BLaER1 (cell line): ENCODE measurements around the gene TENM4.

Experiments
- H3K27ac ChIP-seq: shearing (Covaris generic); formaldehyde crosslinking; 2 replicates; pipeline ENCODE4 v1.8.1; 2022
- H3K27me3 ChIP-seq: shearing (Covaris generic); formaldehyde crosslinking; 2 replicates; pipeline ENCODE4 v1.8.1; 2022
- H3K36me3 ChIP-seq: shearing (Covaris generic); formaldehyde crosslinking; 2 replicates; pipeline ENCODE4 v1.8.1; 2022
- H3K4me1 ChIP-seq: shearing (Covaris generic); formaldehyde crosslinking; 2 replicates; pipeline ENCODE4 v1.8.1; 2022
- H3K4me2 ChIP-seq: shearing (Covaris generic); formaldehyde crosslinking; 2 replicates; pipeline ENCODE4 v1.8.1; 2022
- H3K4me3 ChIP-seq: shearing (Covaris generic); formaldehyde crosslinking; 2 replicates; pipeline ENCODE4 v1.8.1; 2022
- H3K9ac ChIP-seq: shearing (Covaris generic); formaldehyde crosslinking; 2 replicates; pipeline ENCODE4 v1.8.1; 2022
- H3K9me3 ChIP-seq: shearing (Covaris generic); formaldehyde crosslinking; 2 replicates; pipeline ENCODE4 v1.8.1; 2022
- H4K20me1 ChIP-seq: shearing (Covaris generic); formaldehyde crosslinking; 2 replicates; pipeline ENCODE4 v1.8.1; 2022
- Cebpa-rat ChIP-seq: shearing (Covaris generic); IDR thresholded peaks from 2 replicates; pipeline ENCODE4 v1.8.1; 2022

Gene TENM4

DNA sequence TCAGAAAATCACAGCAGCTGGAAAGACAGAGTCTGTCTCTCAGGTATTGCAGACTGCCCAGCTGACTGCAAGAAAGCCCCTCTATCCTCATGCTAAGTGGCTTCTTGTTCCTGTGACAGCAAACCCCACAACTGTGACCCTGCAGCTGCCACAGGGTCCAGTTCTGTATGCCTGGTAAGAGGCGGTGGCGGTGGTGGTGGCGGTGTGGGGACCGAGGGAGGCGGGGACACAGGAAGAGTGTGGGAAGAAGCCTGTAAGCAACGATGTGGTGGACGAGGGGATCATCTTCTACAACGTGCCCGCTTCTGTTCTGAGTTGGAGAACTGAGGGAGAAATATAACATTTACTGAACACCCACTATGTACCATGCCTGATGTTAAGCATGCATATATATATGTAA, 112.4 kb downstream of the TENM4 start:
- H3K9ac ChIP-seq = no peak overlapping the region
- H3K4me1 ChIP-seq = no peaks in the 10 kb centered on the region
- H3K27ac ChIP-seq = no peak overlapping the region
- no peak for TF ChIP-seq Cebpa-rat
- peaks cover 24% of the 10 kb centered on the region; the same call in 1 of the 2 replicates for H4K20me1 ChIP-seq
- H3K27me3 ChIP-seq = no peaks in the 10 kb centered on the region
- no peak overlapping the region for H3K4me2 ChIP-seq
- H3K36me3 ChIP-seq = peaks cover 12% of the 10 kb centered on the region; the same call in 1 of the 2 replicates
- no peak overlapping the region for H3K4me3 ChIP-seq
- no peaks in the 10 kb centered on the region for H3K9me3 ChIP-seq

- no peak for TF ChIP-seq Cebpa-rat
- Histone ChIP-seq H3K27me3 (no peaks in the 10 kb centered on the region), H3K9ac (no peak overlapping the region), H3K36me3 (peaks cover 12% of the 10 kb centered on the region; the same call in 1 of the 2 replicates), H3K4me2 (no peak overlapping the region), H3K27ac (no peak overlapping the region), H3K4me1 (peaks cover 13% of the 10 kb centered on the region), H4K20me1 (peaks cover 21% of the 10 kb centered on the region; the same call in 1 of the 2 replicates), H3K9me3 (no peaks in the 10 kb centered on the region), H3K4me3 (no peak overlapping the region)
Observed at GRCh38 chr11:79325851-79326250, 115.0 kb downstream of the TENM4 start.

- H3K4me1 ChIP-seq = peaks cover 13% of the 10 kb centered on the region
- TF ChIP-seq Cebpa-rat = no peak
- peaks cover 30% of the 10 kb centered on the region; the same call in 1 of the 2 replicates for H4K20me1 ChIP-seq
- H3K36me3 ChIP-seq = no peaks in the 10 kb centered on the region; the same call in 1 of the 2 replicates
- no peak overlapping the region for H3K9ac ChIP-seq
- H3K4me3 ChIP-seq = no peak overlapping the region
- no peak overlapping the region for H3K27ac ChIP-seq
- peak overlapping the region; percentile 21; the same call in 1 of the 2 replicates for H3K4me2 ChIP-seq
- no peaks in the 10 kb centered on the region for H3K27me3 ChIP-seq
- H3K9me3 ChIP-seq = no peaks in the 10 kb centered on the region
Observed at GRCh38 chr11:79321263-79321662, 119.6 kb downstream of the TENM4 start.

DNA sequence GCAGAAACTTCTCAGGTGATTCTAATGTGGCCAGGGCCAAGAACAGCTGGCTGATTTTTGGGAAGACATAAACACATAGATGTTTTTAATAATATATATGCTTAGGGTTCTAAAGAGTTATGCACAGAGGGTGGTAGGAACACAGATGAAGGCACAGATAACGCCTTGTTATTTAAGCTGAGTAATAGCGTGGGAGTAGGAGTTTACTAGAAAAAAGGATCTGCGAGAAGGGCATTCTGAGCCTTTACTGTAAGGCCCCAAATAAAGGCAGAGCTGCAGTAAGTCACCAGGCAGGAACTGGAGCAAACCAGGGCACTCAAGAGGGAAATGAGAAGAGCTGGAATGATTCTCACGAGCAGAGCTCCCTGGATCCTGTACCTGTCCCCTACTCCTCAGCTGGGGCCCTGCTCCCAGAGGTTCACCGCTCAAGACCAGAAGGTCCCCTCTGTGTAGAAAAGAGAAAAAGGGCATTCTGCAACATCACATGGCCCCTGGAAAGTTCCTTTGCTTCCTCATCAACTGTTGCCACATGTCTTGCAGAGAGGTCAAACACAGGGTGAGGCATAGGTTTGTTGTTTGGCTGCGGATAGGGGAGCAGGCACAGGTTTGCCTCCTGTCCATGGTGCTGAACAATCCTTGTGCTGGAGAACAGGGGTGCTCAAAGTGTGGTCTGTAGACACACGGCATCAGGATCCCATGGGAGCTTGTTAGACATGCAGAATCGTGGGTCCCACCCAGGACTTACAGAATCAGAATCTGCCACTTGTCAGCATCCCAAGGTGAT, 125.7 kb downstream of the TENM4 start:
- Histone ChIP-seq H3K4me2 (no peak overlapping the region), H3K9me3 (no peaks in the 10 kb centered on the region), H3K27ac (no peak overlapping the region)

DNA sequence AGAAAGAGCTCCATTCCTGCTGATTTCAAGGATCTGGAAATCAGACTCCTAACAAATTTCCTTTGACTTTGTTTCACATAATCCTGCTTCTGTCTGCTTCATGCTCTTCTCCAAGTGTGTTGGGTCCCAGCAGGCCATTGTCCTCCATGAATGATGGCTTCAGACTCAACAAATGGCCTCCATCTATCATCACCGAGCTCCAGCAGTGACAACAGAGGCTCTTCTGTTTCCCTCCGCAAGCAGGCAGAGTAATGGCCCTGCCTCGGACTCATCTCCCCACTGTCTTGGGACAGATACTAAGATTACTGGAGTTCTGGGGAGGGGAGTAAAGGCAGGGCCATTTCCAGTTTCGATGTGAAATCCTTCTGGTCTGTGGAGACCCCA, 127.3 kb downstream of the TENM4 start:
- TF ChIP-seq Cebpa-rat = no peak
- peaks cover 18% of the 10 kb centered on the region; the same call in 1 of the 2 replicates for H4K20me1 ChIP-seq
- no peak overlapping the region for H3K4me3 ChIP-seq

More for the DNA sequence above, 125.7 kb downstream of the TENM4 start:
- no peak overlapping the region for H3K9ac ChIP-seq
- peaks cover 34% of the 10 kb centered on the region for H3K4me1 ChIP-seq
- H3K27me3 ChIP-seq = no peaks in the 10 kb centered on the region
- no peaks in the 10 kb centered on the region; the same call in 1 of the 2 replicates for H3K36me3 ChIP-seq
- H3K4me3 ChIP-seq = no peak overlapping the region
- peaks cover 25% of the 10 kb centered on the region; the same call in 1 of the 2 replicates for H4K20me1 ChIP-seq
- TF ChIP-seq Cebpa-rat = no peak

GRCh38 chr11:79312617-79313529, 128.0 kb downstream of the TENM4 start:
- no peaks in the 10 kb centered on the region; the same call in 1 of the 2 replicates for H3K36me3 ChIP-seq
- no peak overlapping the region for H3K9ac ChIP-seq
- H4K20me1 ChIP-seq = peaks cover 18% of the 10 kb centered on the region; the same call in 1 of the 2 replicates

More for the DNA sequence above, 127.3 kb downstream of the TENM4 start:
- no peak overlapping the region for H3K27ac ChIP-seq
- no peak overlapping the region for H3K9ac ChIP-seq
- H3K36me3 ChIP-seq = no peaks in the 10 kb centered on the region; the same call in 1 of the 2 replicates
- no peaks in the 10 kb centered on the region for H3K27me3 ChIP-seq
- peaks cover 50% of the 10 kb centered on the region for H3K4me1 ChIP-seq
- H3K4me2 ChIP-seq = 0 out of 2 replicates have a peak overlapping the region, but pooled peaks have one; percentile 42
- H3K9me3 ChIP-seq = no peaks in the 10 kb centered on the region

DNA sequence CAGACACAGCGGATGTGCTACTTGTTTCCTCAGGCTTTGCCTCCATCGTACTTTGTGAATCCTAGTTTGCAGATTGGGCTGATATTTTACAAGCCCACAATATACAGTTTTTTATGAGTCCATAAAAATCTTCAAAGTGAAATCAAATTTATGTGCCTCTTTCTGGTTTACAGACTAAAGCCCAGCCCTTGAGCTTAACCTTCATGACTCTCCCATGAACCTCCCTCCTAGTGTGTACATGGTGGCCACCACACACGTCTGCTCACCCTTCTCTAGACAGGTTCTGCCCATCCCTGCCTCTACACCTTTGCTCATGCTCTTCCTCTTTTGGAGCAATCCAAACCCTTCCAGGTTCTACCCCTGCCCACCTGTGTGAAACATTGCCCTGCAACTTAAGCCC, 129.4 kb downstream of the TENM4 start:
- Histone ChIP-seq H4K20me1 (peaks cover 17% of the 10 kb centered on the region; the same call in 1 of the 2 replicates), H3K36me3 (peaks cover 3% of the 10 kb centered on the region; the same call in 1 of the 2 replicates), H3K9me3 (peaks cover 7% of the 10 kb centered on the region; the same call in 1 of the 2 replicates), H3K4me3 (no peak overlapping the region), H3K27me3 (no peaks in the 10 kb centered on the region), H3K4me2 (peak overlapping the region; percentile 42; the same call in 1 of the 2 replicates), H3K27ac (no peak overlapping the region), H3K4me1 (peaks cover 71% of the 10 kb centered on the region), H3K9ac (no peak overlapping the region)
- no peak for TF ChIP-seq Cebpa-rat

More at GRCh38 chr11:79312617-79313529, 128.0 kb downstream of the TENM4 start:
- Histone ChIP-seq H3K4me2 (peak overlapping the region; percentile 42), H3K27me3 (no peaks in the 10 kb centered on the region), H3K4me3 (no peak overlapping the region), H3K9me3 (no peaks in the 10 kb centered on the region), H3K27ac (0 out of 2 replicates have a peak overlapping the region, but pooled peaks have one; percentile 5), H3K4me1 (peaks cover 57% of the 10 kb centered on the region)
- TF ChIP-seq Cebpa-rat = no peak

- H4K20me1 ChIP-seq = no peaks in the 10 kb centered on the region
- H3K4me1 ChIP-seq = peaks cover 91% of the 10 kb centered on the region
- no peak overlapping the region for H3K4me3 ChIP-seq
- no peak overlapping the region for H3K9ac ChIP-seq
- H3K4me2 ChIP-seq = peak overlapping the region; percentile 69
- H3K36me3 ChIP-seq = 0 out of 2 replicates have a peak, but pooled peaks cover 3% of the 10 kb centered on the region
- no peaks in the 10 kb centered on the region for H3K27me3 ChIP-seq
- peak overlapping the region; percentile 19 for H3K27ac ChIP-seq
- TF ChIP-seq Cebpa-rat = no peak
- H3K9me3 ChIP-seq = peaks cover 7% of the 10 kb centered on the region; the same call in 1 of the 2 replicates
Observed at GRCh38 chr11:79309407-79309806, 131.4 kb downstream of the TENM4 start.

DNA sequence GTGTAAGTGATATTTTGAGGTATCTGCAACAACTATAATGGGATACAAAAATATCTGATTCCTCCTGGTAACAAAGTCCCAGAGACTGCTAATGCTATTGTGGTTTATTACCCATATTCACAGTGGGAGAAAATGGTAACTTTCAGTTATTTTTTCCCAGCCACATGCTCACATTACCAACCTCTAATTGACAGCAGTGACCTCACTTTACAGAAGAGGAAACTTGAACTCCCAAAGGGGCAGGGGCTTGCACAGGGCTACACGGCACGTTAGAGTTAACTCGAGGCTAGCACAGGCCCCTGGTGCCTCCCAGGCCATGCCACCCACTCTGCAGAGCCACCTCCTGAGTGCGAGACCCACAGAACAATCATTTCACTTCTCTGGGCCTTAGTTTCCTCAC, 132.4 kb downstream of the TENM4 start:
- Histone ChIP-seq H3K9me3 (peaks cover 7% of the 10 kb centered on the region; the same call in 1 of the 2 replicates), H4K20me1 (no peaks in the 10 kb centered on the region), H3K4me2 (peak overlapping the region; percentile 69), H3K36me3 (0 out of 2 replicates have a peak, but pooled peaks cover 3% of the 10 kb centered on the region), H3K9ac (peak overlapping the region; percentile 61; the same call in 1 of the 2 replicates), H3K4me3 (no peak overlapping the region), H3K27ac (peak overlapping the region; percentile 92), H3K4me1 (peaks cover 98% of the 10 kb centered on the region), H3K27me3 (no peaks in the 10 kb centered on the region)
- no peak for TF ChIP-seq Cebpa-rat
